Colonic mucosa (tissue), 4 donors: ENCODE results near the gene ARHGEF12. TPM values are rescaled to one million over a fixed set of nuclear protein-coding genes. Genes with fewer than 3 reads are reported as not detected.

ENCODE experiments used
- DNase-seq: peaks from one replicate; pipeline ENCODE4 v3.0.0-alpha.2; 2020
- H3K27ac ChIP-seq: fragments of 200-600 bp; one replicate; pipeline ENCODE4 v1.8.0; 2021
- H3K27me3 ChIP-seq: fragments of 200-600 bp; one replicate; pipeline ENCODE4 v1.8.0; 2021
- H3K36me3 ChIP-seq: fragments of 200-600 bp; one replicate; pipeline ENCODE4 v1.8.0; 2021
- H3K4me1 ChIP-seq: fragments of 200-600 bp; one replicate; pipeline ENCODE4 v1.8.0; 2021; ENCODE audit warnings: mild to moderate bottlenecking
- H3K4me3 ChIP-seq: fragments of 200-600 bp; one replicate; pipeline ENCODE4 v1.8.0; 2021
- H3K9ac ChIP-seq, 2 donors: one replicate each; pipeline ENCODE4 v1.7.0; 2013; ENCODE audit warnings: control low read depth in 2 of 2, low read depth in 2 of 2, low read length in 2 of 2
- H3K9me3 ChIP-seq: fragments of 200-600 bp; one replicate; pipeline ENCODE4 v1.8.0; 2021
- CTCF ChIP-seq: fragments of 200-600 bp; IDR thresholded peaks from one replicate; pipeline ENCODE4 v1.8.0; 2022; ENCODE audit warnings: antibody characterized with exemption, mild to moderate bottlenecking
- intact Hi-C: fragments of 100-400 bp; cut with DNase I; formaldehyde crosslinking; loops from one replicate; pipeline ENCODE4 v1.14.1; 2022
- total RNA-seq, 2 donors: library from RNA; stranded (reverse); fragmentation: NEBNext Ultra II Directional in 1 of 2; extraction: Animal tissue kit (Norgen Biotek cat#: 25700) in 1 of 2; gene quantifications; one replicate each; pipeline ENCODE4 v1.2.1, GENCODE V29; 2021
- donor health status: healthy.
- donor health status: DM: no; HTN: no; CAD: no.
- donor health status: DM: no; HTN: no; CAD: no.

The ARHGEF12 gene
- total RNA-seq, 2 donors from 2014 or later = 66.7 to 103 TPM

GRCh38 chr11:120492486-120492885 lies 156.3 kb downstream of the ARHGEF12 start:
- intact Hi-C loops = no loop called here
- H3K4me1 ChIP-seq = no peaks in the 10 kb centered on the region
- H3K36me3 ChIP-seq = no peaks in the 10 kb centered on the region
- H3K9ac ChIP-seq = no peak overlapping the region
- no peak for DNase-seq
- no peak overlapping the region for H3K27ac ChIP-seq
- no peaks in the 10 kb centered on the region for H3K27me3 ChIP-seq
- H3K4me3 ChIP-seq = no peak overlapping the region
- TF ChIP-seq CTCF = no peak
- no peaks in the 10 kb centered on the region for H3K9me3 ChIP-seq

DNA sequence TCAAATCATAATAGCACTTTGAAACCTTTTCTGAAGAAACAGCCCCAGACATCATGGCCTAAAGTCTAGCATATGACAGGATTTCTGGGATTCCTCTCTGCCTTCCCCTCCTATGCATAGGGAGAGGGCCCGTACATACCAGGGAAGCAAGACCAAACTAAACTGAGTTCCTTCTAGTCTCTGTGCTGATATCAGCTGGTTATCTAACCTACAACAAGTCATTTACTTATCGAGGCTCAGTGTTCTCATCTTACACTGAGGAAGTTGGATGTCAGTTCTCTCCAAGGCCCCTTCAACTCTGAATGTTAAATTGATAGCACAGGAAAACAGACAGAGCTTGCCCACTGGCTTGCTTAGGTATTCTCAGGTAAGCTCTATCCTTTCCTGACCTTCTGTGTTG lies 158.4 kb downstream of the ARHGEF12 start:
- Histone ChIP-seq H3K27me3 (no peaks in the 10 kb centered on the region), H3K27ac (no peak overlapping the region), H3K4me3 (no peak overlapping the region), H3K4me1 (no peaks in the 10 kb centered on the region), H3K36me3 (no peaks in the 10 kb centered on the region), H3K9me3 (no peaks in the 10 kb centered on the region), H3K9ac (no peak overlapping the region)
- intact Hi-C loops = no loop called here
- no peak for TF ChIP-seq CTCF
- no peak for DNase-seq

DNA sequence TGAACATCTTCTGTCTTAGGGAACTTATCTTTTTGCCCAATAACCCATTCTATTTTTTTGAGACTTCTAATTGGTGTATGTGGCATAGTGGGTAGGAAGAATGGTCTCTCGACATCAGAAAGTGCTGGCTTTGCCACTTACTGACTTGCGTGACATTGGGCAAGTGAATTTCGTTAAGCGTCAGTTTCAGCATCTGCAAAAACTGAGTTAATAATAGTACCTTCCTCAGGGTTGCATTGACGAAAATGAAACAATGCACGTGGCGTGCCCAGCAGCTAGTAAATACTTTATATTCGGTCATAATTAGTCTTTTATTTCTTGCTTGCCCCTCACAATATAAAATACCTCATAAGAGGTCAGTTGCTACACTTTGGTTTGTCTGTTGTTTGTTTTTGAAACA lies 162.9 kb downstream of the ARHGEF12 start:
- no peaks in the 10 kb centered on the region for H3K36me3 ChIP-seq
- intact Hi-C loops = no loop called here
- no peaks in the 10 kb centered on the region for H3K4me1 ChIP-seq
- no peak overlapping the region for H3K27ac ChIP-seq
- H3K9ac ChIP-seq = no peak overlapping the region
- no peak overlapping the region for H3K4me3 ChIP-seq
- no peak for TF ChIP-seq CTCF
- DNase-seq = no peak
- H3K27me3 ChIP-seq = no peaks in the 10 kb centered on the region
- no peaks in the 10 kb centered on the region for H3K9me3 ChIP-seq

DNA sequence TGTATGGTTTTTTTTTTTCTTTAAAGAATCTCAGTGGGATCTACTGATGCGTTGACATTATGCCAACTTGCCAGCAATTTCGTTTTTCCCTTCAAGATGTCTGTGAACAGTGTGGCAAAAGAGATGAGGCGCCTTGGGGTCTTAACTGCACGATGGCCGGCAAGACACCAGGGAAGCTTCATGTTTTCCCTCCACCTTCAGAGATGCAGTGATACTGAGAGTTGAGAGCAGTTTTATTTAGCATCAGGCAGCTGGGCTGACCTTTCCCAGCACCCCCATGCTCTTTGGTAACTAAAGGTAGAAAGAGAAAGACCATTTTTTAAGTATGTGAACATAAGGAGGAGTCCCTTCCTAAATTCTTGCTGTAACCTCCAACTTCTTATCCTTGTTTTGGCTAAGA lies 163.6 kb downstream of the ARHGEF12 start:
- no peaks in the 10 kb centered on the region for H3K27me3 ChIP-seq
- H3K36me3 ChIP-seq = no peaks in the 10 kb centered on the region
- H3K9ac ChIP-seq = no peak overlapping the region
- no peak for DNase-seq
- no peaks in the 10 kb centered on the region for H3K4me1 ChIP-seq
- intact Hi-C loops = no loop called here
- H3K27ac ChIP-seq = no peak overlapping the region
- no peak overlapping the region for H3K4me3 ChIP-seq
- TF ChIP-seq CTCF = no peak
- no peaks in the 10 kb centered on the region for H3K9me3 ChIP-seq

- Histone ChIP-seq H3K27me3 (no peaks in the 10 kb centered on the region), H3K9ac (no peak overlapping the region), H3K4me1 (no peaks in the 10 kb centered on the region), H3K36me3 (no peaks in the 10 kb centered on the region), H3K27ac (no peak overlapping the region), H3K4me3 (no peak overlapping the region), H3K9me3 (no peaks in the 10 kb centered on the region)
- intact Hi-C loops = no loop called here
- no peak for TF ChIP-seq CTCF
- no peak for DNase-seq
Observed at GRCh38 chr11:120500414-120501071, 164.3 kb downstream of the ARHGEF12 start.
